SK-N-SH (cell line): ENCODE data around the gene SEZ6L. TPM values are rescaled to one million over a fixed set of nuclear protein-coding genes. Genes with fewer than 3 reads are reported as not detected.

Source experiments
- CTCF ChIA-PET: fragments of 300-600, 350-600 bp; formaldehyde crosslinking; extraction: SDS; loops from one replicate; lab custom pipeline; 2021; lab: Yijun Ruan, JAX
- POLR2A ChIA-PET: fragments of 350-600 bp; sonication (Branson Sonifier 250); formaldehyde crosslinking; extraction: SDS; loops from one replicate; lab custom pipeline; 2020; ENCODE audit warnings: antibody characterized with exemption, inconsistent platforms; lab: Yijun Ruan, JAX
- DNase-seq: peaks from one replicate; pipeline ENCODE4 v3.0.0; 2012
- H2AFZ ChIP-seq: fragments of 200-600 bp; sonication (generic); 2 replicates; pipeline ENCODE4 v1.8.1; 2016; ENCODE audit warnings: antibody characterized with exemption, mild to moderate bottlenecking, low read depth
- H3F3A ChIP-seq: fragments of 200-600 bp; sonication (generic); replicated peaks from 2 replicates; pipeline ENCODE3; 2016; ENCODE audit warnings: antibody characterized with exemption, mild to moderate bottlenecking; ENCODE audit not compliant: insufficient read depth
- H3K27ac ChIP-seq, 2 experiments: fragments of 200-500 bp in 1 of 2; fragments of 200-600 bp in 1 of 2; sonication (Bioruptor generic) in 1 of 2; sonication (generic), shearing (Covaris generic) in 1 of 2; 2 replicates each; pipeline versions ENCODE4 v1.5.1 to v1.6.1; 2014 to 2016; ENCODE audit warnings: low read depth in 2 of 2, inconsistent platforms in 1 of 2, low read length in 1 of 2, mild to moderate bottlenecking in 1 of 2, mixed read lengths in 1 of 2
- H3K27me3 ChIP-seq: fragments of 200-600 bp; sonication (generic), shearing (Covaris generic); 2 replicates; pipeline ENCODE4 v1.6.1; 2016; ENCODE audit warnings: mixed run types; ENCODE audit not compliant: insufficient read depth
- H3K36me3 ChIP-seq, 2 experiments: fragments of 200-500 bp in 1 of 2; fragments of 200-600 bp in 1 of 2; sonication (Bioruptor generic) in 1 of 2; sonication (generic) in 1 of 2; replicated peaks in 1 of 2; 2 replicates each; pipeline versions ENCODE3 to v1.5.1; 2014 to 2016; ENCODE audit warnings: low read length in 1 of 2, mild to moderate bottlenecking in 1 of 2; ENCODE audit not compliant: insufficient read depth in 2 of 2, control insufficient read depth in 1 of 2
- H3K4me1 ChIP-seq, 2 experiments: fragments of 200-500 bp in 1 of 2; fragments of 200-600 bp in 1 of 2; sonication (Bioruptor generic) in 1 of 2; sonication (generic), shearing (Covaris generic) in 1 of 2; 2 replicates each; pipeline versions ENCODE4 v1.5.1 to v1.6.1; 2014 to 2016; ENCODE audit warnings: low read depth in 1 of 2, low read length in 1 of 2, mixed run types in 1 of 2; ENCODE audit not compliant: insufficient read depth in 2 of 2, control insufficient read depth in 1 of 2
- H3K4me2 ChIP-seq: fragments of 200-600 bp; sonication (generic), shearing (Covaris generic); 2 replicates; pipeline ENCODE4 v1.6.1; 2017; ENCODE audit warnings: mixed run types
- H3K4me3 ChIP-seq, 2 experiments: fragments of 200-500 bp in 1 of 2; fragments of 200-600 bp in 1 of 2; sonication (Bioruptor generic) in 1 of 2; sonication (generic), shearing (Covaris generic) in 1 of 2; 2 replicates each; pipeline versions ENCODE4 v1.5.1 to v1.8.1; 2014 to 2016; ENCODE audit warnings: low read depth in 2 of 2, inconsistent platforms in 1 of 2, low read length in 1 of 2, mild to moderate bottlenecking in 1 of 2, mixed read lengths in 1 of 2, moderate library complexity in 1 of 2
- H3K79me2 ChIP-seq: fragments of 200-600 bp; sonication (generic); 2 replicates; pipeline ENCODE4 v1.8.1; 2017; ENCODE audit warnings: mild to moderate bottlenecking; ENCODE audit not compliant: insufficient read depth
- H3K9ac ChIP-seq: fragments of 200-600 bp; sonication (generic); 2 replicates; pipeline ENCODE4 v1.6.1; 2017; ENCODE audit warnings: mixed run types
- H3K9me2 ChIP-seq: fragments of 200-600 bp; sonication (generic); 2 replicates; pipeline ENCODE4 v1.6.1; 2017; ENCODE audit warnings: mixed run types
- H3K9me3 ChIP-seq: fragments of 200-600 bp; sonication (generic); 2 replicates; pipeline ENCODE4 v1.6.1; 2017; ENCODE audit warnings: mixed run types, mild to moderate bottlenecking, moderate library complexity
- H4K20me1 ChIP-seq: fragments of 200-600 bp; sonication (generic); 2 replicates; pipeline ENCODE4 v1.6.1; 2017; ENCODE audit warnings: mild to moderate bottlenecking, mixed run types; ENCODE audit not compliant: insufficient read depth
- EZH2phosphoT487 ChIP-seq: fragments of 200-600 bp; sonication (generic); IDR thresholded peaks from 2 replicates; pipeline ENCODE4 v1.6.1; 2017; ENCODE audit warnings: low read depth, mixed run types, mild to moderate bottlenecking, antibody characterized with exemption, moderate library complexity, borderline replicate concordance
- FOXJ3 ChIP-seq: sonication (generic); formaldehyde crosslinking; IDR thresholded peaks from 2 replicates; pipeline ENCODE4 v1.5.1; 2020; ENCODE audit warnings: mild to moderate bottlenecking, missing genetic modification reagents
- GATA2 ChIP-seq: sonication (generic); formaldehyde crosslinking; IDR thresholded peaks from 2 replicates; pipeline ENCODE4 v1.5.0; 2020; ENCODE audit warnings: mild to moderate bottlenecking, missing genetic modification reagents
- JUND ChIP-seq: IDR thresholded peaks from 2 replicates; pipeline ENCODE4 v1.4.0; 2012
- NFIC ChIP-seq: IDR thresholded peaks from 2 replicates; pipeline ENCODE4 v1.4.0; 2012; ENCODE audit warnings: borderline replicate concordance
- WGBS: methylation state at CpG from one replicate; pipeline ENCODE4 v1.1.6; 2017; ENCODE audit warnings: low lambda C conversion rate; 5-methylcytosine and 5-hydroxymethylcytosine counted together
- polyA plus RNA-seq, 3 experiments: library from polyadenylated mRNA; depleted of rRNA; stranded (reverse); fragments of >200 nt; gene quantifications; 2 replicates each; pipeline ENCODE4 v1.2.3, GENCODE V29; 2012
- TF ChIP-seq, protein P1 (sequence below): IDR thresholded peaks from 2 replicates; pipeline ENCODE4 v1.4.0; 2012; ENCODE audit warnings: low read depth, borderline replicate concordance
- TF ChIP-seq, protein P2 (sequence below): IDR thresholded peaks from 2 replicates; pipeline ENCODE4 v1.6.1; 2012; ENCODE audit warnings: mild to moderate bottlenecking, low read depth, low read length, moderate library complexity

Gene SEZ6L
- polyA plus RNA-seq, 1 of the 3 experiments (the other 2 are of a cell fraction) = 0.10 TPM

DNA sequence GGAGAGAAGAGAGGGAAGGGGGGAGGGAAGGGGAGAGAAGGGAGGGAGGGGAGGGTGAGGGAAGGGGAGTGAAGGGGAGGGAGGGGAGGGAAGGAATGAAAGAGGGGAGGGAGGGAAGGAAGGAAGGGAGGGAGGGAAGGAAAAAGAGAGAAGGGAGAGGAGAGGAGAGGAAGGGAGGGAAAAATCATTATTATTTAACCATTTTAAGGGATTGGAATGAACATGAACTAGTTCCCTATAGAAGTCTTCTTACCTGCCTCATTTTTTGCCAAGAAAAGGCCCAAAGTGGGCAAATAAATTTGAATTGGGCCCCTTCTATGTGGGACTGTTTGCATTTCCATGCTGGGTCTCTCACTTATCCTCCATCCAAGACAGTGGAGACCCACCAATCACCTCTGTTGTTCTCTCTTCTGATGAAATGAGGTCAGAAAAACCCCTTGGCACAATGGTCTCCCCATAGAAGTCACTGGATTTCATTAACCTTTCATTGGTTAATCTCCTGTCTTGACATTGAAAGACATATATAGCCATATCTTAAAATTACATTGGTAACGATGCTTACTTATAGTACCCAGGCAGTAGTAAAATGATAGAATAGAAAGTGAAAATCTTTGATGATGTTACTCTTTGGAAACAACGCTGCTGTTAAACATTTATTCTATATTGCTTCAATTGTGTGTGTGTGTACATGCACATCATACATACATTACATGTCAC, 179.7 kb downstream of the SEZ6L start:
- DNase-seq = no peak
- Histone ChIP-seq H3K9ac (no peak overlapping the region), H3K79me2 (no peaks in the 10 kb centered on the region), H3K4me1 (no peaks in the 10 kb centered on the region), H3K27me3 (no peaks in the 10 kb centered on the region), H3K4me3 (no peak overlapping the region), H3K36me3 (no peaks in the 10 kb centered on the region), H3K9me3 (no peaks in the 10 kb centered on the region), H2AFZ (no peak overlapping the region), H3K4me2 (no peak overlapping the region), H3K9me2 (no peaks in the 10 kb centered on the region), H3K27ac (no peak overlapping the region), H3F3A (no peaks in the 10 kb centered on the region), H4K20me1 (no peaks in the 10 kb centered on the region)
- ChIA-PET CTCF (interaction anchor here (0.8 to 2.0 kb wide), 5 partner anchors 12 to 886 kb away, joined by 3 to 9 read pairs (median 3); no protein-coding TSS in a partner anchor), POLR2A (no interaction called here)
- WGBS = 56% methylated on average over 2 of the region's 2 CpGs
- TF ChIP-seq JUND = no peak
- TF ChIP-seq, protein P1, sequence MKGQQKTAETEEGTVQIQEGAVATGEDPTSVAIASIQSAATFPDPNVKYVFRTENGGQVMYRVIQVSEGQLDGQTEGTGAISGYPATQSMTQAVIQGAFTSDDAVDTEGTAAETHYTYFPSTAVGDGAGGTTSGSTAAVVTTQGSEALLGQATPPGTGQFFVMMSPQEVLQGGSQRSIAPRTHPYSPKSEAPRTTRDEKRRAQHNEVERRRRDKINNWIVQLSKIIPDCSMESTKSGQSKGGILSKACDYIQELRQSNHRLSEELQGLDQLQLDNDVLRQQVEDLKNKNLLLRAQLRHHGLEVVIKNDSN = no peak
- TF ChIP-seq GATA2 (CRISPR knock-in tag) = no peak
- TF ChIP-seq, protein P2, sequence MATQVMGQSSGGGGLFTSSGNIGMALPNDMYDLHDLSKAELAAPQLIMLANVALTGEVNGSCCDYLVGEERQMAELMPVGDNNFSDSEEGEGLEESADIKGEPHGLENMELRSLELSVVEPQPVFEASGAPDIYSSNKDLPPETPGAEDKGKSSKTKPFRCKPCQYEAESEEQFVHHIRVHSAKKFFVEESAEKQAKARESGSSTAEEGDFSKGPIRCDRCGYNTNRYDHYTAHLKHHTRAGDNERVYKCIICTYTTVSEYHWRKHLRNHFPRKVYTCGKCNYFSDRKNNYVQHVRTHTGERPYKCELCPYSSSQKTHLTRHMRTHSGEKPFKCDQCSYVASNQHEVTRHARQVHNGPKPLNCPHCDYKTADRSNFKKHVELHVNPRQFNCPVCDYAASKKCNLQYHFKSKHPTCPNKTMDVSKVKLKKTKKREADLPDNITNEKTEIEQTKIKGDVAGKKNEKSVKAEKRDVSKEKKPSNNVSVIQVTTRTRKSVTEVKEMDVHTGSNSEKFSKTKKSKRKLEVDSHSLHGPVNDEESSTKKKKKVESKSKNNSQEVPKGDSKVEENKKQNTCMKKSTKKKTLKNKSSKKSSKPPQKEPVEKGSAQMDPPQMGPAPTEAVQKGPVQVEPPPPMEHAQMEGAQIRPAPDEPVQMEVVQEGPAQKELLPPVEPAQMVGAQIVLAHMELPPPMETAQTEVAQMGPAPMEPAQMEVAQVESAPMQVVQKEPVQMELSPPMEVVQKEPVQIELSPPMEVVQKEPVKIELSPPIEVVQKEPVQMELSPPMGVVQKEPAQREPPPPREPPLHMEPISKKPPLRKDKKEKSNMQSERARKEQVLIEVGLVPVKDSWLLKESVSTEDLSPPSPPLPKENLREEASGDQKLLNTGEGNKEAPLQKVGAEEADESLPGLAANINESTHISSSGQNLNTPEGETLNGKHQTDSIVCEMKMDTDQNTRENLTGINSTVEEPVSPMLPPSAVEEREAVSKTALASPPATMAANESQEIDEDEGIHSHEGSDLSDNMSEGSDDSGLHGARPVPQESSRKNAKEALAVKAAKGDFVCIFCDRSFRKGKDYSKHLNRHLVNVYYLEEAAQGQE = no peak
- TF ChIP-seq EZH2phosphoT487 = no peak
- no peak for TF ChIP-seq NFIC

DNA sequence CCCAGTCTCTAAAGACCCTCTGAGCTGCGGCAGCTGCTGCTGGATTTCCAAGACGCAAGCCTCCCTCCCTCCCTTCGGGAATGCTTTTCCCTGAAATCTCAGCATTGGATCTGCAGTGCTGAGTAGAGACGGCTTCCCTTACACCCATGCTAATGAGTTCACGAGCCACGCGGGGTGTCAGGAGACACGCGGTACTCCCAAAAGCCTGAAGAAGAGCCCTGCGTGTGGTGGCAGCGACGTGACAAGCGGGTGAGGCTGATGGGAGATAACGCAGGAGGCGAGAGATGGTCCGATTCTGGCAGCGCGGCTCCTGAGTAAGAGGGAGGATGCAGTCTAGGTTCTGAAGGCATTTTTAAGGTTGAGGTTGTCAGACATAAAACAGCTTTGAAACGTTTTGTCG, 185.4 kb downstream of the SEZ6L start:
- Histone ChIP-seq H3K4me2 (no peak overlapping the region), H2AFZ (no peak overlapping the region), H3K79me2 (no peaks in the 10 kb centered on the region), H3K27ac (no peak overlapping the region), H3K9me2 (no peaks in the 10 kb centered on the region), H3K4me1 (no peaks in the 10 kb centered on the region), H3K9me3 (no peaks in the 10 kb centered on the region), H3K4me3 (no peak overlapping the region), H3K9ac (no peak overlapping the region), H3F3A (no peaks in the 10 kb centered on the region), H3K27me3 (no peaks in the 10 kb centered on the region), H3K36me3 (no peaks in the 10 kb centered on the region), H4K20me1 (no peaks in the 10 kb centered on the region)
- CTCF ChIA-PET = interaction anchor here (0.8 to 1.7 kb wide), 3 partner anchors 10 to 24 kb away, joined by 3 to 8 read pairs (median 5); no protein-coding TSS in a partner anchor
- WGBS = 78% methylated on average over 20 of the region's 20 CpGs
- POLR2A ChIA-PET = no interaction called here
- DNase-seq = no peak
- TF ChIP-seq FOXJ3 = no peak
